CD4-positive, alpha-beta T cell treated with Interleukin-15 for 1 hour (primary cell): ENCODE results near the gene CAPRIN2.

Source experiments
- DNase-seq: peaks from one replicate; pipeline ENCODE4 v3.0.0-alpha.2; 2020

The CAPRIN2 gene

DNA sequence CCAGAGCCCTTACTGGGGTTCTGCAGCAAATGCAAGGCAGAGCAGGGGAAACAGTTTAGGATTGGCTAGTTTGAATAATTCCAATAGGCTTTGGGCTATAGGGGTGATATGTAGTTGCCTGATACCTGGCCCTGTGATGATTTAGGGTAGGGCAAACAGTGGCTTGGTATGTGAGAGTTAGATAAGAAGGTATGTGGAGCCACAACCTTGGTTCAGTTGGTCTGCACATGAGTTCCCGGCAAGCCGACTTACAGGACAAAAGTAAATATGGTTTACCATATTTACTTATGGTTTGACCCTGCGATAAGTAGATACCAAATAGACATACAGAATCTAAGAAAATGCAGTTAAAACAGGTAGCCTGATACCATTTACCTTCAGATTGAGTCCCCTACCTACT is 8.3 kb upstream of the CAPRIN2 start:
- no peak for DNase-seq

DNA sequence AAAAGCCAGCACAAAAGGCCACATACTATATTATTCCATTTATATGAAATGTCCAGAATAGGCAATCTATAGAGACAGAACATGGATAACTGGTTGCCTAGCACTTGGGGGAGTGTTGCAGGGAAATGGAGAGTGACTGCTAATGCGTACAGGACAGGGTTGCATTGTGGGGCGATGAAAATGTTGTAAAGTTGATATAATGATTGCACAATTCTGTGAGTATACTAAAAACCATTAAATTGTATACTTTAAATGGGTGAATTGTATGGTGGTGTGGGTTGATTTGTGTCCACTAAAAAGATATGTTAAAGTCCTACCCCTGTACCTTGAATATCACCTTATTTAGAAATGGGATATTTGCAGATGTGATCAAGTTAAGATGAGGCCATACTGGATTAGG is 7.0 kb upstream of the CAPRIN2 start:
- DNase-seq = no peak

DNA sequence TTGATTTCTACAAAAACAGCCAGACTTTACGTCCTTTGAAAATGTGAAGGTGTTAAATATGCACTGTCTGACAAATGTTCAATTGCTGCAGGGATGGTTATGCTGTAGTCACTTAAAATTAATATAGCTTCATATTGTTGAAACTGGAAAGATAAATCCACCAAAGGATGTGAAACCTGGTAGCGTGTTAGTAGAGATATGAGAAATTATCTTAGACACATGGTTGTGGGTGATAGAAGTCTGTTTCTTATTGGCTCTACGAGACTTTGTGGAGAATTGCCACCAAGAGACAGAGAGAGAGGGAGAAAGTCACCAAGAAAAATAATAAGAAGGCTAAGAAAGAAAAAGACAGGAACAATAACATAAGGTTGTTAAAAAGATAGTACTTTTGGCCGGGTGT is 2.6 kb upstream of the CAPRIN2 start:
- DNase-seq = no peak

DNA sequence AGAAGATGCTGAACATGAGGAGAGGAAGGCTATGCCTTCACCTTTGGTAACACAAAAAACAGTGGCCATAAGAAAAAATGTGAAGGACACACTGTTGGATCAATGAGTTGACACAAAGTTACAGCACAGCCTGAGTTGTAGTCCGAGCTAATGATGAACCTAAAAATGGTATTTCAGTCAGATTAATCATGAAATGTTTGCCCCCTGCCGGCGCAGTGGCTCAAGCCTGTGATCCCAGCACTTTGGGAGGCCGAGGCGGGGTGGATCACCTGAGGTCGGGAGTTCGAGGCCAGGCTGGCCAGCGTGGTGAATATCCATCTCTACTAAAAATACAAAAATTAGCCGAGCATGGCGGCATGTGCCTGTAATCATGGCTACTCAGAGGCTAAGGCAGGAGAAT is 1.3 kb upstream of the CAPRIN2 start:
- no peak for DNase-seq

- DNase-seq = no peak
Observed at GRCh38 chr12:30755395-30755762, 628 bp upstream of the CAPRIN2 start.

- DNase-seq = no peak
Observed at GRCh38 chr12:30754383-30754749, 385 bp downstream of the CAPRIN2 start.

GRCh38 chr12:30753751-30754382 is 884 bp downstream of the CAPRIN2 start:
- DNase-seq = no peak

DNA sequence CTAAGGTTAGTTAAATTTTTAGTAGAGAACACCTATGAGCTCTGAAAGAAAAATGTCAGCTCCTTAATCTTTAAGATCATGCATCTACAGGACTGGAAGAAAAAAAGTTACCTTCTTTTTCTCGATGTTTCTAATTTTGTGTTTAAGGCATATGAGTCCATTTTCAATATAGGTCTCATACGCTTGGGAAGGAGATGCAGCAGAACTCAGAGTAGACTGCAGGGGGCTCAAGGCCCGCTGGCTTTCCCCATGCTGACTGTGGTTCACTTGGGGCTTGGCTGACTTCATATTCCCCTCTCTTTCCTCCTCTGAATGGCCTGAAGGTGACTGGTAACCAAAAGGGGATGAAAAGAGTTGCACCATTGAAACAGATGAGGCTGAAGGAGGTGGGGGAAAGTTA is 1.5 kb downstream of the CAPRIN2 start:
- DNase-seq = no peak

- DNase-seq = no peak
Observed at GRCh38 chr12:30752255-30752654, 2.5 kb downstream of the CAPRIN2 start.

GRCh38 chr12:30748147-30748546 is 6.6 kb downstream of the CAPRIN2 start:
- no peak for DNase-seq

GRCh38 chr12:30746190-30746589 is 8.6 kb downstream of the CAPRIN2 start:
- DNase-seq = no peak

GRCh38 chr12:30744321-30744720 is 10.4 kb downstream of the CAPRIN2 start:
- DNase-seq = no peak

GRCh38 chr12:30740274-30740673 is 14.5 kb downstream of the CAPRIN2 start:
- no peak for DNase-seq

GRCh38 chr12:30739020-30739419 is 15.7 kb downstream of the CAPRIN2 start:
- no peak for DNase-seq

DNA sequence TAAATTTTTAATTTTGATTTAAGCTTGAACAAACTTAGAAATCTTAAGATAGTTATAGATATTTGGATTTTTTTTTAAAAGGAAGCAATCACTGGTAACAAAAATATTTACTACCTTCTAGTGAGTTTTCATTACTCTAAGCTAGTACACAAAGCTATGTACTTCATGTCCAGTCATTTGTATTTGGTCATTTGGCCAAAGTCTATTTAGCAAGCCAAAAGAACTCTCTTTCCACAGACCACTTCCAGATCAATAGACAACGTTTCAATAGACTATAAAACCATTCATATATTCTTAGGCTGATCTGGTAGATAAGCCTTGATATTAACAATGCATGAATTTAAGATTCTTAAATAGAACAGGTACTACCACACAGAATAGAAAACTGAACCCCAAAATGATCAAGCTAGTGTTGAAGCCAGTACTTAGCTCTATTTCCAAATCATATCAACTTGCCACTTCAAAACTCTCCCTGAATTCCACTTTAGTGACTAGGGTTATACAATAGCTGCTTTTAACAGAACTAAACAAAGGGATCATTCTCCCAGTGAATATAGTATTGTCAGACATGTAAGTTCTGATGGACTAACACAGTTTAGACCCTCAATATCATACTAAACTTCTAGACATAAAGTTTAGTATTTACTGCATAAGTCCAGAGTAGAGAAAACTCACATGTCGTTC is 21.7 kb downstream of the CAPRIN2 start:
- no peak for DNase-seq

DNA sequence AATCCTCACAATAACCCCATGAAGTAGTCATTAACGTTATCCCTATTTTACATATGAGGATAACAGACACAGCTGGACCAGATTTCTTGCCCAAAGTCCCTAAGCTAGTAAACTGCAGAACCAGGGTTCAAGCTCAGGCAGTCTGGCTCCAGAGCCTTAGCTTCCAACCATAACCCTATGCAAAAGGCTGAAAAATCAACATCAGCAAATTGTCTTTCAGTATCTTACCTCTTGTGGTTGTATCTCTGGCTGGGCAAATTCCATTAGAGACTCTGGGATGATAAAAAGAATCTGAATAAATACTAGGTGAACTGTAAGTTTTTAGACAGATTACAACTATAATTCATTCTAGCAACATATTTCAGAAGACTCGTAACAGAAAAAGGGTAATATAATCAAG is 24.7 kb downstream of the CAPRIN2 start:
- no peak for DNase-seq

DNA sequence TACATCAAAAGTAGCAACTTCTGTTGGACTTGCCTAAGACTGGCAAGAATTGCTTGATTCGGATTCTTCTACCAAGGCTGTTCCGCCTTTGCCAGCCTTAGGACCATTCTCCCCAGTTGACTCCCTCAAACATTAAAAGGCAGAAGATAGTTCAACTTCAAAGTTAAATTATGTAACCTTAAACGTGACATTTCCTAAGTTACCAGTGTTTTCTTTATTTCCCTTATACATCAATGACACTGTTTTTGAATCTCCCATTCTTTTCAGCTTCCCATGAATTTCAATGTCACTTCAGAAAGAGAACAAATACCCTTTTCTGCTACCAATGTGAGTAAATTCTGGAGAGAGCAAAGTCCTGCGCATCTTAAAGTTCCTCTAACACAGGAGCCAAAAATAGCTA is 25.2 kb downstream of the CAPRIN2 start:
- no peak for DNase-seq

DNA sequence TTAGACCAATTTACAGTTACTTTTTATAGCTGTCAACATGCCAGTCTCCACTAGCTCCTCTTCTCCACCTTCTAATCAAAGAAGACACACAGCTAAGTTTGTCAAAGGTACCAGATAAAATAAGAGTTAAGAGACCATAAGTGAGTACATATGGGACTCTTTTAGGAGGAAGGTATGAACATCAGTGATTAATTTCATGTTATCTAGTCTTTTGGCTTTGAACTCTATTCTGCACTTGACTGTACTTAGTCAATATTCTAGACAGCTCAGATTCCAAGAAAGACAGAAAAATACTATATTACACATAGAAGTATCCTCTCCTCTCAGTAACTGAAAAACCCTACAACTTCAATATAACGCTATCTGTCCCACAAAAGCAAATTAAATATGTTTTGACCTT is 28.1 kb downstream of the CAPRIN2 start:
- DNase-seq = no peak

DNA sequence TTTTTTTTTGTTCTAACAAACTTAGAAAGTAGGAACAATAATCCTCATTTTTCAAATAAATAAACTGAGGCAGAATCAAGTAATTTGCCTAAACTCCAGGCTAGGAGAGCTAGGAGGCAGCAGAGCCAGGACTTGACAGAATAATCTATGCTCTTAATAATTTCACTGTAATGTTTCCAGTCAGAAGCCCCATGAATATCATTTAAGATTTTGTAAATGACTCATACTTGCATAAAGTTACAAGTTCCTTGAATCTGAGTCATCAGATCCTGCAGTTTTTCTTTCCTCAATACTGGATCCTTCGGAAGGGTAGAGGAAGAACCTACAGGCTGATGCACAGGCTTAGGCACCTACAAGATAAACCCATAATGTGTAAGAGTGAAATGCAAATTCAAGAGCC is 29.0 kb downstream of the CAPRIN2 start:
- DNase-seq = no peak

DNA sequence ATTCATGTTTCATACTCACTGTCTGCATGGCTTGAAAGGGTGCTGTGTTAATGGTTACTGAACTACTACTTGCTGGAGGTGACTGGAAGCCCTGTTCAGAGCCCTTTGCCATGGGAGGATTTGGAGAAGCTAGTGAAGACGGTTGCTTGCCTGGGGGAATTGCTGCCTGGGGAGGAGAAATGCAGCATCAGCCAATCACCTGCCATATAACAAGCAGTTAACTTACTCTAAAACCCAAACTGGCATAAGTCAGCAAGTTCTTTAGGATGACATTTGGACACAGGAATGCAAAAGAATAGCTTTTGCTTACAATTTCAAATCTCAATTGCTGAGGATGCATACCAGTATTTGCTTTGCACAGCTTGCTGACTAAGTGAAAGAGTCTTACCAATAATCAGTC is 35.7 kb downstream of the CAPRIN2 start:
- DNase-seq = no peak

DNA sequence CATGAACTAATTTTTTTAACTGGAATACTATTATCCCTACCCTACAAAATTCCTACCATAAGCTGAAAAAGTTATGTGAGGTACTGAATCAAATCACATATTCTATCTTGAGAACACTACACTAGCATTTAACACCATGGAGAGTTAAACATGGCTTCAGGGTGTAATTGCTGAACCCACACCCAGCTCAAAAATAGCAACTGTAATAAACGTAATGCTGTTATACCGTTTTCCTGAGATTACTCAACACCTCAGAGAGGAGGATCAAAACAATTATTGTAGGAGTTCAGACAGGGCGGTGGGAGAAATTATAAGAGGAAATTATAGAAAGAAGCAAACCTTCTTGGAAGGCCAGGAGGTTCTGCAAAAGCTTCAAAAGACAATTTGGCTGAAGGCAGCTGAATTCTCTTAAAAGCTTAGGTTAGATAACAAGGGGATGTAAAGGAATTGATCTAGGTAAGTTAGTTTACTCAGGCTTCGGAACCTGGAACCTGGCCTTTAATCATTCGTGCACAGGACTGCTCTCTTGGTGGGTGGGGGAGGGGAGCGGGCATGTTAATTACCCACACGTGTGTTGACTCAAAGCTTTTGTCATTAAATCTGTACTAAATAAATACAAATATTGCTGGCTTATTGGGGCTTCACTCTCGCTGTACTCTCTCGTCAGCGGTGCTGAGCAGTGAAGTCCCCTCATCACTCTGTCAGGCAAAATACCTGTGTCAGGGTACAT is 47.0 kb downstream of the CAPRIN2 start:
- DNase-seq = no peak

GRCh38 chr12:30706476-30706875 is 48.3 kb downstream of the CAPRIN2 start:
- no peak for DNase-seq

DNA sequence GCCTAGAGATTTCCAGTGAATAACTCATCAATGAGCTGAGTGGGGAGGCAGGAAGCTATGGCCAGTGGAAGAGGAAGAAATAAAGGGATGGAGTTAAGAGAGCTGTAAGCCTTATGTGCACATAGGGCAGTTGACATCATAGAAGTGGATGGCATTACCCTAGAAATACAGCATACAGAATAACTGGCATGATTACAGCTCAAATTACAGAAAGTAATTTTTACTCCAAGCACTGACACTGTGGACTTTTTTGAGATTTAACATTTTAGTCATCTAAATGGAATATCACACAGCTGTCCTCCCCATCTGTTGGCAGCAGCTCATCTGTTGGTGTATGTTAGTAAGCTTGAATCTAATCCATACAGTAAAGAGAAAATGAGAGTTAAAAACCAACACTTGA is 53.7 kb downstream of the CAPRIN2 start:
- DNase-seq = no peak

DNA sequence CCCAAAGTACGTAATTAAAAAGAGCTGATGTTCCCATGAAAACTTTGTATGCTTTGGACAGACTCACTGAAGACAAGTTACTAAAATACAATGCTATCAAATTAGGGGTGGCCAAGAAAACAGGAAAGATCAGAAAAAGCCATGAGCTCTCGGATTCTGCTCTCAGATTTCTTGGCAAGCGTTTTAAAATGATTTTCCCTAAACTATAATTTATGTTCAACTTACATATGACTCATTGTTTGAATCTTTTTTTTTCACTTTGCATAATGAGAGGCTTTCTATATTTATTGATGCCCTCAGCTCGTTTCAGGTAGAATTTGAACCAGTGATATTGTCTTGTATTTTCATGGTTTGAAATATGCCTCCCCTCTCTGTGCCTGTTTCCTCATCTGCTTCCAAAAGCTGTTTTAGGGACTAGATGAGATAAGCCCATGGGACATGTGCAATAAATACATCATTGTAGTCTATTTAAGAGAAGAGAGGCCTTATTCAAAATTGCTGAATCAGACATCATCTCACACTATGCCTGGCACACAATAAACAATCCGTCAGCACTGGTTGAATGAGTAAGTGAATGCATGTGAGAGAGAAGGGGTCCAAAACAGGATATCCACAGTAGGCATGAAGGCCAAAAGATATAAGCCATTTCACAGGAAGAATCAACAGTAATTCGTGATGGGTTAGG is 54.4 kb downstream of the CAPRIN2 start:
- DNase-seq = no peak
